DMS53 treated with DMSO at 0.1 percent for 48 hours (cell line): ENCODE data around the gene DAAM1.

Experiments
- DNase-seq: peaks from one replicate; lab custom pipeline; 2025; ENCODE audit not compliant: unreplicated experiment; lab: John Stamatoyannopoulos, UW

The DAAM1 gene

GRCh38 chr14:59336706-59337105 is 148.2 kb downstream of the DAAM1 start:
- DNase-seq: no peak

DNA sequence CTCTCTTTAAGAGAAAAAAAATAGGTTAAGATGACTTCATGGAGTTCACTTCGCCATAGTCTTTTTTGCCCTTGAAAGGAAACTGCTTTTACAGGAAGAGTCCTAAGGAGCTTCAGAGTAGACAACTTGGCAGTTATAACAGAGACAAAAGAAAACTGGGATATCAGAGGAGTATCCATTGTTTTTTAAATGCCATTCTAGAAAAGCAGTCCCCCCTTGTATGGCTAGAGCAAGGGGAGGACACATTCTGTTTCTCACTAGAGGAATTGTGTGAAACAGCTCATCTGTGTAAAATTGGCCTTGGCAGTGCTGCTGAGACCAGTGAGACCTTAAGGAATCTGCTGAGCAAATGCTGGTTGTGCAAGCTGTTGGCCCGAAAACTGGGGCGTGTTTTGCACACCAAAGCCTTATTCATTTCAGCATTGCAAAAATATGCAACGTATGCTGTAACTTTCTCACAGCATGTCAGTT is 148.7 kb downstream of the DAAM1 start:
- no peak for DNase-seq

DNA sequence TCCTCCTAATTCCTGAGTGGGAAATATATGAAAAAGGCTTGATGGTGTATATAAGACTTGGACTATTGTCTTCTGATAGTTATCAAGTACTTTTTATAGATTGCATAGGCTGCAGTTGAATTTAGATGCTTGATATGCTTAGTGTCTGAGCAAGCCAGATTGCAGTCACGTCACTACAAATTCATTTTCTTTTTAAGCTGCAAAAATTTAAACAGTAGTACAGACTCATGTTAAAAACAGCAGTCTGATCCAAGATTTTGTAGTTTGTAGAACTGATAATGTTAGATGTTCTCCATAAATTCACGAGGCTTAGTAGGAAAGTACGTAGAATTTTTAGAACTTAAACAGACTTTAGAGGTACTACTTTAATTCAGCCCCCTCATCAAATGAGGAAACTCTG is 150.3 kb downstream of the DAAM1 start:
- no peak for DNase-seq

DNA sequence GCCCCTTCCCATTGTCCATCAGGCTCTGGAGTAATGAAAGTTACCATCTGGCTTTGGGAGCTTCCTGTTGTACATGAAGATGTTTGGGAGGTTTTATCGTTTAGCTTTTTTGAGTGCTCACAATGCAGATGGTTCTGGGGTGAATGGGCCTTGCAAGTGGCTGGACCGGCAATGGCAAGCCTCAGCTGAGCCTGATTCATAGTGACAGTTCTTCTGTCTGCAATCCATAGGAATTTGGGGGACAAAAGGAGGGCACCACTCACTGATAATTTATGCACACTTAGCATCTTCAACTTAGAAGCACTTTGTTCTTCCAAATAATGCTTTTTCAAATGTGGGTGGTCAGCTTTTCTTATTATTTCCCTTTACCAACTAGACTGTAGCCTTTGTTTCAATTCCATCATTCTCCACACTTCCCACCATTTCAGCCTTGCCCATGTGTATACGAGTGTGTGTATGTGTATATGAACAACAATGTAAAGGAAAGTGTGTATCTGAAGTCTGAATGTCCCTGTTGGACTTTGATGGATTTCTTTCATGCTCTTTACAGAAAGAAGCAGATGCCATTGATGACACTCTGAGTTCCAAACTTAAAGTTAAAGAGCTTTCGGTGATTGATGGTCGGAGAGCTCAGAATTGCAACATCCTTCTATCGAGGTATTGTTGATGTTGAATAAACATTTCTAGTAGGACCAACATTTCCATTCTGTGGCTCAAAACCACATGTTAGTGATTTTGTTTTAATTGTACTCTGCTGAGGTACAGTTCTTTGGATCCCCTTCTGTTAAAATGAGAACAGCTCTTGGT is 151.3 kb downstream of the DAAM1 start:
- DNase-seq: no peak

DNA sequence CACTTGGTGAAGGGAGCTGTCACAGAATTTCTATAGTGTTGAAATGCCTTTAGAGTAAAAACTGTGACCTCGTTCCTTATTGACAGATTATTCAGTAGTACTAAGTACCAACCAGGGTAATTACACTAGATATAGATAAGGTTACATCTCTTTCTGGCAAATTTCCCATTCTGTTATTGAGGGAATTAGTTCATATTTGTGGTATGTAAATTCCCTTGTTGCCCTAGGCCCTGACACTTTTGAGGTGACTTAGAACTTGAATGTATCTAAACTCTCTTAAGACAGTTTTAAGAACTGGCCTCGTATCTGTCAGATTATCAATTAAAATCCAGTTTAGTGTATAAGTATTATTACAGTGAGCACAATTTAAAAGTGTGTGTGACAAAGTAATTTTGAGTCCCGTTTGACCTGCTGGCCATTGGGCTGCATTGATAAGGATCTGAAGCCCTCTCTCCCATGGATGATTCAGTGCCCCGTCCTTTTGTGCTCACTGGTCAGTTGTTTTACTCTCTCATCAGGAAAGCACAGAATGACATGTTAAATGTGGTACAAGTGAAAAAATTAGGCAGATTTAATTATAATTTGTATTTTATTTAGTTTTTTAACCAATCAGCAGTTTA is 153.5 kb downstream of the DAAM1 start:
- no peak for DNase-seq

DNA sequence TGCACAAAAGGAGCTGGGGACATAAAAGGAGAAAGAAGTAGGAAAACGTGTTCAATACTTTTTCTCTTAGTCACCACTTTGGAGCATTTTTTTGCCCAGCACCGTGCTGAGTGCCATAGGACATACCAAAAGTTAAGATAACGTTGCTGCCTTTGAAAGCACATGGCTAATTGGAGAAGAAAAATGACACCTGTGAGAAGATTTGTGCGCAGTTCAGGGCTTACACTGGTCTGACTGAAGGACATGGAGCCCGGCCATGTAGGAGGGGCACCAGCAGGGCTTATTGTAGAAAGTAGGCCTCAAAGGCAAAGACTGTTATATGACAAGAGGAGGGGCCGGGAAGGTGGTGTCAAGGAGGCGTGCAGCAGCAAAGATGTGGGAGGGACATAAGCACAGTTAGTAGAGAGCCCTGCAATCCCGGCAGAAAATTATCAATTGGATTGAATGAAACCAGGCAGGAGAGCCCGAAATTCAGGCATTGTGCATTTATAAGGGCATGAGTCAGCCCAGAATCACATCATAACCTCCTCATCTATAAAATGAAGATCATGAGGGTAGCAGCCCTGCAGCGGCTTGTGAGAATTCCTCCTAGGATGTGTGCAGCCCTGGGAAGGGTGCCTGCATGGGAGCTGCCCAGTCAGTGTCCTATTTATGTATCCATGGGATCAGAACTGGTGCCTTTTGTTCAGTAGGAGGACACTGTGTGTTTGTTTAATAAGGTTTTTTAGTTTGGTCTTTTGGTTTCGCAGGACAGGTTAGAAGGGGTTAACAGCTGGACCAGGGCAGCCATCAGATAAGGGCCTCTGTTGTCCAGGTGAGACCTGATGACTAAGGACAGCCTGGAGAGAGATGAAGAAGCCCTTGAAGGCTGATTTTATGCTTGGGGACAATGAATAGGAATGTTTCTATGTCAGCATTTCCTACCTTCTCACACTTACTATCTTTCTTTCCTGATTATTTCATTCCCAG is 154.3 kb downstream of the DAAM1 start:
- DNase-seq: no peak

DNA sequence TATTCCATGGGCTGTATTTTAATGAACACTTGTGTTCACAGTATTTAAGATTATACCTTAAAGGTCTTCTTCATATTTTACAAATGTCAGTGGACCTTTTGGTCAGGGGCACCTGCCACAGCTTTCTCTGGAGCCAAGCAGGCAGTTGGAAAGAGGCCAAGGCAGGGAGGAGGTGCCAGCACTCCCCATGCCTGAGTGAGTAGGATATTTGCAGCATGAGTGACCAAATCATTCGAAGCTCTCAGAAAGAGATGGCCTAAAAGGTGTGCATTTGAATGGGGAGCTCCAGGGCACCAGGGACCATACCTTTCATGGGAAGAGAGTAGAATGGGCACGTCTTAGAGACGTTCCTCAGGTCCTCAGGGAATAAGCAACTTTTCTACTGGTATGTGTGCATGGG is 155.1 kb downstream of the DAAM1 start:
- DNase-seq: no peak

DNA sequence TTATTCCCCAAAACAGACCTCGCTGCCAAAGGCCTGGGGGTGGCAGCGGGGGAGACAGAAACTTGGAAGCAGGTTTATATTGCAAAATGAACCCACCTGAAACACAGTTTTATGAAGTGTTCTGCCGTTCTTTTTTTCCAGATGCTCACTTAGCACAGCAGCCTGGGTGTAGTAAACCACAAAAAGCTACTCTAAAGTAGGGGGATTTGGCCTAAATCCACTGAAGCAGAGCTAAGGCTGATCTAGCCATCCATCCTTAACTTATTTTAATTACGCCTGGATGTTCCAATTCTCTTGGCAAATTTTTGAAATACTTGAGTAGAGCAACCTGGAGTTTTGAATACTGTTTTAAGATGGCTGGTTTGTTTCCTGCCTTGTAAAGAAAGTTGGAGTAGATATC is 155.5 kb downstream of the DAAM1 start:
- DNase-seq: no peak

DNA sequence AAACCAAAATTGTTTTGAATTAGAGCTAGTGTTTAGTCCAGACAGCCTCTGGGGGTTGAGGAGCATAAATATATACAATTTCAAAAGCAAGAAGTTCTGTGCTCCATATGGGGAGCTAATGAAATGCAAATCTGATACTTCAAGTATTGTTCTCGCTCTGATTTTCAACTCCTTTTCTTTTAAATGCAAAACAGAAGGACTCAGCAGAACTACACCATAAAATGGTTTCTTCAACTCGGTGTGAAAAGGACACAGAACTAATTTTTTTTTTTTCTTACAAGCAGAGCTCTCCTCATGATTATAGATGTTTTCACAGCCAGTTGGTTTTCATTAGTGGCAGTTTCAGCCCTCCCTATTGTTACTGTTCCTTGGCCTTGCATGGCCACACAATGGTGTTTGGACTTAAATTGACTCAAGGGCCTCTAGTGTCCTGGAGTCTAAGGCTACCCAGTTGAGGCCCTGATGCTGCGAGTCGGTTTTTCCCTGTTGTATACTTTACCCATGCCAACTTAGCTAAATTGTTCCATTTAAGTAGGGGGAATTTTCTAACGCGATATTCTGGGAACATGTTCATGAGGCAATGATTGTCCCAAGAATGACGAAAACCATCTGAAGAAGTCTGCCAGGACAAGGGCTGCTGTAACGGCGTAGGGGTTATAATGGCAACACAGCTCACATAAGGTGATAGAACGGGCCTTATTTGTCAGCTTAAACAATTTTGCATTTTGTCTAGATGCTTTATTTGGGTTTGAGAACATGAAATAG is 156.4 kb downstream of the DAAM1 start:
- no peak for DNase-seq

GRCh38 chr14:59346329-59346728 is 157.9 kb downstream of the DAAM1 start:
- no peak for DNase-seq

GRCh38 chr14:59346796-59347510 is 158.5 kb downstream of the DAAM1 start:
- no peak for DNase-seq

DNA sequence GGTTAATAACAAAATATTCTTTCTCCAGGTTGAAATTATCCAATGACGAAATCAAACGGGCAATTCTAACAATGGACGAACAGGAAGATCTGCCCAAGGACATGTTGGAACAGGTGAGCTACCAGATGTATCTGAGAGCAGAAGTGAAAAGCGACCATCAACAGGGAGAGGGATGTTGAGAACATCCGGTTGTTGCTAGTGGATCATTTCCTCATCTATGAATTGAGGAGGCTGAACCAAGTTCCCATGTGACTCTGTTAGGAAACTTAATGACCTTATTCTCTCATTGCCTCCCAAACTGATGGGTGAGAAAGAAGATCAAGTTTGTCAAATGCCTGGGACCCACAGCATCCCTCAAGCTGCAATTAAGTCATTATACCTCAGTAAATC is 159.0 kb downstream of the DAAM1 start:
- no peak for DNase-seq

- no peak for DNase-seq
Measured at GRCh38 chr14:59347915-59348314, 159.4 kb downstream of the DAAM1 start.

- no peak for DNase-seq
Measured at GRCh38 chr14:59349258-59349701, 160.8 kb downstream of the DAAM1 start.

GRCh38 chr14:59352961-59353360 is 164.5 kb downstream of the DAAM1 start:
- no peak for DNase-seq

DNA sequence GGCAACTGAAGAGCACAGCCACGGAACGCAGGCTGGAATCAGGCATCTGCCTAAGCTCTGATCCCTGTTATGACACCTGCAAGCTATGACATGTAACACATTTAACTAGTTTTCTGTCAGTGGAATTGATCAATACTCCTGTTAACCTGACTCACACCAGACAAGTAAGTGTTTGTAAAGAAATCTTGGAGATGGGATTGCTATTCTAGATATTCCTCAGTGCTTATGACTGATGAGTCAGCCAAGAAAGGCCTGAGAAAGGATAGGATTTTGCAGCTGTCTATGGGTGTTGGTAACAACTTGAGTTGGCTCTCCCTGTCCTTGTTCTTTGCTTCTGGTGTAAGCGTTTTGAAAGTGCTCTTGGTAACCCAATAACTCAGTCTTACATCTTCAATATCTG is 166.2 kb downstream of the DAAM1 start:
- DNase-seq: no peak

GRCh38 chr14:59355091-59355490 is 166.6 kb downstream of the DAAM1 start:
- DNase-seq: no peak

DNA sequence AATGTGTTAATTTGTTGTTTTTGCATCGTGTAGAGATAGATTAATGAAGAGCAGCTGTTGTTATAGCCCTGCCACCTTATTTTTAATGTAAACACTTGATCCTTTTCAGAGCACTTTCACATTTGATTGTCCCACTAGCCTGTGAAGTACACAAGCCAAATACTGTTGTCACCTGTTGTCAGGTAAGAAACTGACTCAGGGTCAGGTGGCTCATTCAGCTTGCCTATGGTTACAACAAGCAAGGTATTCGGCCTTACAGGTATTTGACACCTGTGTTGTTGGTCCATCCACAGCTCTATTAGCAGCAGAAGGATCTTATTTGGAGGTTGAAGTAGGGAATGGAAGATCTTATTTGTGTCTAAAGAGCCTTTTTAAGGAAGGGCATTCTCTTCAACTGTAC is 167.8 kb downstream of the DAAM1 start:
- DNase-seq: peak; percentile 70

DNA sequence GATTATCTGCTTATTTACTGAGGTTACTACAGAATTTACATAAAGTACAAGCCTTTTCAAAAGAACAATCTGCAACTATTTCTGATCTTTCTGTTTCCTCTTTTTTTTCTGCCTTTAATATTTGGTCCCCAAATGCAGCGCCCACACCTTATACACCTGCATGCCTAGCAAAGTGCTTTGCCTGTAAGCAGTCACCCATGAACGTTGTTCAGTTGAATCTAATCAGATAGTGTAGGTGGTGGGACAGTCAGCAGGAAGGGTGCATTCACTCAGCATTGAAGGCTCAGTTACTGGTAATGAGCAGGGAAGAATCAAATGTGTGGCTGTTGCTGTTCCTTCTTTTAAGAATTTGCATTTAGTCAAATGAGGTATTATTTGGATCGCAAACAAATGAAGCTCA is 168.3 kb downstream of the DAAM1 start:
- no peak for DNase-seq

DNA sequence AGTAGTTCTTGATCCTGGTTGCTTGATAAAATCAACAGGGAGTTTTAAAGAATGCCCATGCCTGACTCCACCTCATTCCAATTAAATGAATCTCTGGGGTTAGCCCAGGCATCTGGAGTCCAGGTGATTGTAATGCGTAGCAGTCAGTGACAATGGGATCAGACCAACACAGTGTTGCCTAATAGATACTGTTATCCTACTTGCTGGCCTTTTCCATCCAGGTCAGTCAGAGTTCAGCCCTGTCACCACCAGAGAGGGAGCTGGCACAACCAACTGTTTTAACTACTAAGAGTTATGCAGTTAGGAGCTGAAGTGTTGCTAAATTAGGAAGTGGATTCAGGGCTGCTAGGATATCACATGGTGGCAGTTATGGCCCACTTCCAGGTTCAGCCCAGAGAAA is 169.6 kb downstream of the DAAM1 start:
- DNase-seq: no peak
